Right atrium auricular region (tissue), 2 donors: Measurements from ENCODE around the gene TMEM52. TPM values are rescaled to one million over a fixed set of nuclear protein-coding genes. Genes with fewer than 3 reads are reported as not detected.

Experiments used
- DNase-seq: peaks from one replicate; pipeline ENCODE4 v3.0.0-alpha.2; 2019; ENCODE audit warnings: low spot score
- H3K27ac ChIP-seq, 2 donors: fragments of 200-600 bp; sonication (generic); 1 replicate in 1 of 2; 2 replicates in 1 of 2; pipeline ENCODE4 v1.5.1; 2016 to 2019
- H3K27me3 ChIP-seq, 2 donors: fragments of 200-600 bp; sonication (generic); one replicate each; pipeline versions ENCODE4 v1.5.1 to v1.6.0; 2017 to 2019
- H3K36me3 ChIP-seq: fragments of 200-600 bp; sonication (generic); one replicate; pipeline ENCODE4 v1.5.1; 2016
- H3K4me1 ChIP-seq, 2 donors: fragments of 200-600 bp; sonication (generic); one replicate each; pipeline versions ENCODE4 v1.5.1 to v1.6.0; 2017 to 2019
- H3K4me3 ChIP-seq, 2 donors: fragments of 200-600 bp; sonication (generic); 1 replicate in 1 of 2; 2 replicates in 1 of 2; pipeline ENCODE4 v1.5.1; 2017 to 2019; ENCODE audit warnings: mild to moderate bottlenecking in 1 of 2, moderate library complexity in 1 of 2
- H3K9me3 ChIP-seq, 2 donors: fragments of 200-600 bp; sonication (generic); one replicate each; pipeline ENCODE4 v1.5.1; 2019
- total RNA-seq, 2 donors: library from RNA; depleted of rRNA; stranded (reverse); fragments of >200 nt; gene quantifications; one replicate each; pipeline ENCODE4 v1.1.0, GENCODE V29; 2016
- TF ChIP-seq, protein P1 (sequence below), 2 donors: fragments of 200-600 bp; sonication (generic); IDR thresholded peaks; one replicate each; pipeline ENCODE4 v1.5.1; 2019; ENCODE audit warnings: antibody characterized with exemption in 2 of 2

Gene TMEM52
- total RNA-seq, 2 donors from 2014 or later, result 0.51 to 1.8 TPM

DNA sequence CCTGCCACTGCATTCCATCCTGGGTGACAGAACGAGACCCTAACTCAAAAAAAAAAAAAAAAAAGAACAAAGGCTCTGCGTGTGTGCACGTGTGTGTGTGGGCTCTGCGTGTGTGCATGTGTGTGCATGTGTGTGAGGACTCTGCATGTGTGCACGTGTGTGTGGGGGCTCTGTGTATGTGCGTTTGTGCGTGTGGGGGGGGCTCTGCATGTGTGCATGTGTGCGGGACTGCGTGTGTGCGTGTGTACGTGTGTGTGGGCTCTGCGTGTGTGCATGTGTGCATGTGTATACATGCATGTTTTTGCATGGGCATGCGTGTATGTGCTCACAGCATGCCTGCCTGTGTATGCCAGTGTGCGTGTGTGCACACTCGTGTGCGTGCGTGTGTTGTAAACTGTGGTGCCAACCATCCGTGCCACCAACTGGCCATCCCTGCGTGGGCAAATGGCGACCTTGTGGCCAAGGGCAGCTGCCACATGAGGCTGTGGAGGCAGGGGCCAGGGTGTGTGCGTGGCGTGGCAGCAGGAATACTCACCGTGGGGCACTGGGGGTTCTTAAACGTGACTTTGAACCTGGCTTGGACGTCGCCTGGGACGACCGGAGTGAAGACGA, 26.8 kb upstream of the TMEM52 start:
- Histone ChIP-seq H3K36me3 (no peaks in the 10 kb centered on the region), H3K4me1 (peaks cover 0 to 17% of the 10 kb centered on the region in 2 donors), H3K9me3 (no peaks in the 10 kb centered on the region), H3K27ac (no peak overlapping the region), H3K4me3 (no peak overlapping the region), H3K27me3 (no peaks in the 10 kb centered on the region)
- no peak for DNase-seq
- TF ChIP-seq, protein P1, sequence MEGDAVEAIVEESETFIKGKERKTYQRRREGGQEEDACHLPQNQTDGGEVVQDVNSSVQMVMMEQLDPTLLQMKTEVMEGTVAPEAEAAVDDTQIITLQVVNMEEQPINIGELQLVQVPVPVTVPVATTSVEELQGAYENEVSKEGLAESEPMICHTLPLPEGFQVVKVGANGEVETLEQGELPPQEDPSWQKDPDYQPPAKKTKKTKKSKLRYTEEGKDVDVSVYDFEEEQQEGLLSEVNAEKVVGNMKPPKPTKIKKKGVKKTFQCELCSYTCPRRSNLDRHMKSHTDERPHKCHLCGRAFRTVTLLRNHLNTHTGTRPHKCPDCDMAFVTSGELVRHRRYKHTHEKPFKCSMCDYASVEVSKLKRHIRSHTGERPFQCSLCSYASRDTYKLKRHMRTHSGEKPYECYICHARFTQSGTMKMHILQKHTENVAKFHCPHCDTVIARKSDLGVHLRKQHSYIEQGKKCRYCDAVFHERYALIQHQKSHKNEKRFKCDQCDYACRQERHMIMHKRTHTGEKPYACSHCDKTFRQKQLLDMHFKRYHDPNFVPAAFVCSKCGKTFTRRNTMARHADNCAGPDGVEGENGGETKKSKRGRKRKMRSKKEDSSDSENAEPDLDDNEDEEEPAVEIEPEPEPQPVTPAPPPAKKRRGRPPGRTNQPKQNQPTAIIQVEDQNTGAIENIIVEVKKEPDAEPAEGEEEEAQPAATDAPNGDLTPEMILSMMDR (IDR thresholded peaks at IDR 0.05), result no peak

DNA sequence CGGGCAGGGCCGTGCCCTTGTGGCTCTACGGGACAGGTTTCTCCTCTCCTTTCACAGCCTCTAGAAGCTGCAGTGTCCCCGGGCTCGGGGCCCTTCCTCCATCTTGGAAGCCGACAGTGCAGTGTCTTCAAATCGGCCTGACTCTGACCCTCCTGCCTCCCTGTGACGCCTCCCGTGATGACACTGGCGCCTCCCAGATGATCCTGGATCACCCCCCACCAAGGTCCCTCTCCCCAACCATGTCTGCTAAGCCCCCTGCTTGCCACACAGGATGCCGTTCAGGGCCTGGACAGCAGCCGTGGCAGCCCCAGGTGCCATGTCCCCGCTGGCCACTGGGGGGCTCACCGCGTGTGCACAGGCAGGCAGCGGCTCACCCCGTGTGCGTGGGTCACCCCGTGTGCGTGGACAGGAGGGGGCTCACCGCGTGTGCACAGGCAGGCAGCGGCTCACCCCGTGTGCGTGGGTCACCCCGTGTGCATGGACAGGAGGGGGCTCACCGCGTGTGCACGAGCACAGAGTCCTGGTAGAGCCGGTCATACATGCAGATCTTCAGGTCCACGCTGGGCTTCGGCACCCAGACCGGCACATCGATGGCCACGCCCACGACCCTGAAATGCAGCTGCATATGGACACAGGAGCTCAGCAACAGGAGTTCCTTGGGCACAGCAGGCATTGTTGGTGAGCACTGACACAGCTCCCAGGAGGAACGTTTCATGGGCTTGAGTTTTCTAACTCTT, 24.9 kb upstream of the TMEM52 start:
- Histone ChIP-seq H3K27me3 (no peaks in the 10 kb centered on the region), H3K36me3 (no peaks in the 10 kb centered on the region), H3K9me3 (no peaks in the 10 kb centered on the region), H3K4me3 (peak overlapping the region in 1 of 2 donors; percentile 9), H3K27ac (no peak overlapping the region), H3K4me1 (peaks cover 0 to 17% of the 10 kb centered on the region in 2 donors)
- DNase-seq, result no peak
- TF ChIP-seq, protein P1 (IDR thresholded peaks at IDR 0.05), result peak; percentile 94 to 96

DNA sequence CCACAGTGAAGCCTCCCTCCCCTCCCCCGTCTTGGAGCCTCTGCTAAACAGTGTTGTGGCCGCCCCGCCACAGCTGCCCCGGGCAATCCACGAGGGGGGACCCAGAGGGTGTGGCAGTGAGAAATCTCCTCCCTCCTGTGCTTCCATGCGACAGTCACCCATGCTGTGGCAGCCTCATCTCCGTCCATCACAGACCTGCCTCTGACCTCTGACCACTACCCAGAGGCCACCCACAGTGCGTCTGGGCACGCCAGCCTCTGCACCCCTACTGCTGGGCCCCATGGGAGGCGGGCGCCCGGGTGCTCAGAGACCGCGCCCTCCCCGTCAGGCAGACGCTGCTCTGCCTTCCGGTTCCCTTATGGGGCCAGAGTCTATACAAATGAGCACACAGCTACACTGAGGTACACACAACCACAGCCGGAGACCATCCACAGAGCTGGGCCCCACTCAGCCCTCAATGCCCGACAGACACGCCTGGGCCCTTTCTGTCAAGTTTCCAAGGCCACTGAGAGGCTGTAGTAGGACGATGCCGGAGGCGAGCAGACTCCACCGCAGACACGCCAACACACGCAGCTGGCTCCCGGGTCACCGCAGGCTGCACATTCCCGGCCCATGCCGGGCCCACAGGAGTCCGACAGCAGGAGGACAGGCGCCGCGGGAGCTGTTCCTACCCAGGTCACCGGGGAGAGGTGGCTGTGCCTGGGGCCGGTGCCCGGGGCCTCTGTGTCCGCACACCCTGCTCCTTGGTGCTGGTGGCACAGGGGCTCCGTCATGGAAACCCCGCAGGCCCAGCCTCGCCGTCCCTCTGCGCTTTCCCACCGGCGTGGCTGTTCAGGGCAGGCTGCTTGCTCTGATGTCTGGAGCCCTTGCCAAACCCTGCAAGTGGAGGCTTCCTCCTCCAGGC, 23.9 kb upstream of the TMEM52 start:
- Histone ChIP-seq H3K4me3 (no peak overlapping the region), H3K27me3 (no peaks in the 10 kb centered on the region)

DNA sequence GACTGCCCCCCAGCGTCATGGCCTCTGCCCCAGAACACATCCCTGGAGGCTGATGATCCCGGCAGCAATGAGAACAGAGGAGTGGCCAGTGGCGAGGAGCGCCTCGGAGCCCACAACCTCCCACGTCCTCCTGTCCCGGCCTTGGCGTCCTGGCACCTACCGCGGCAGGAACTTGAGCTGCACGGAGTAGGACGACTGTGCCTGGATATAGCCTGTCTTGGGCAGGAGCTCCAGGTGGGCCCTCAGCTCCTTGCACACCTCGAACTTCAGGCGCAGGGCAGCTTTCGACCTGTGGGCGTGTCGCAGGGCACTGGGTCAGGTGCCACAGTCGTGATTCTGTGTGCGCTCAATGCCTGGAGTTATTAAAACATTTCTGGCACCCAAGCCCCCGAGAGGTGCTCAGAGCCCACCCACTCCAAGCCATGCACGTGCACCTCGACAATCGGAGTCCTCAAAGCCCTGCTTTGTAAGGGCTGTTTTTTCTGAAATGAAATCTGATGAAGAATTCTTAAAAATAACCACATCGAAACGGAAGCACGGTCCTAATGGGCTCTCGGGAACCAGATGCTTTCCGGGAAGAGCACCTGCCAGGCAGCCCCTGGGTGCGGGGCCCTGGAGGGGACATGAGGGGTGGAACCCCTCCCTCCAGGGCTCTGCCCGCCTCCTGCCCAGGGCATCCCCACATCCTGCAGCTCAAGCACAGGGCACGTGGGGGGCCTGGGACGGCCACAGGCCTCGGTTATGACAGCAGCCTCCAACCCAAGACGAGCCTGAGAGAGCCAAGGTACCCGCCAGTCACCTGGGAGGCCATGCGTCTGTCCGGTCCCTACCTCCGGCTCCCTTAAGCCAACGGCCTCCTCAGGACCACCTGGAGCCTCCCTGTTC, 23.0 kb upstream of the TMEM52 start:
- TF ChIP-seq, protein P1 (IDR thresholded peaks at IDR 0.05), result no peak
- Histone ChIP-seq H3K27me3 (no peaks in the 10 kb centered on the region), H3K27ac (no peak overlapping the region), H3K4me3 (no peak overlapping the region), H3K4me1 (peaks cover 0 to 17% of the 10 kb centered on the region in 2 donors), H3K36me3 (no peaks in the 10 kb centered on the region), H3K9me3 (no peaks in the 10 kb centered on the region)
- DNase-seq, result no peak

More for the DNA sequence above, 23.9 kb upstream of the TMEM52 start:
- no peak for DNase-seq
- TF ChIP-seq, protein P1 (IDR thresholded peaks at IDR 0.05), result no peak
- H3K4me1 ChIP-seq, result peaks cover 0 to 17% of the 10 kb centered on the region in 2 donors
- no peak overlapping the region for H3K27ac ChIP-seq
- no peaks in the 10 kb centered on the region for H3K36me3 ChIP-seq
- H3K9me3 ChIP-seq, result no peaks in the 10 kb centered on the region

DNA sequence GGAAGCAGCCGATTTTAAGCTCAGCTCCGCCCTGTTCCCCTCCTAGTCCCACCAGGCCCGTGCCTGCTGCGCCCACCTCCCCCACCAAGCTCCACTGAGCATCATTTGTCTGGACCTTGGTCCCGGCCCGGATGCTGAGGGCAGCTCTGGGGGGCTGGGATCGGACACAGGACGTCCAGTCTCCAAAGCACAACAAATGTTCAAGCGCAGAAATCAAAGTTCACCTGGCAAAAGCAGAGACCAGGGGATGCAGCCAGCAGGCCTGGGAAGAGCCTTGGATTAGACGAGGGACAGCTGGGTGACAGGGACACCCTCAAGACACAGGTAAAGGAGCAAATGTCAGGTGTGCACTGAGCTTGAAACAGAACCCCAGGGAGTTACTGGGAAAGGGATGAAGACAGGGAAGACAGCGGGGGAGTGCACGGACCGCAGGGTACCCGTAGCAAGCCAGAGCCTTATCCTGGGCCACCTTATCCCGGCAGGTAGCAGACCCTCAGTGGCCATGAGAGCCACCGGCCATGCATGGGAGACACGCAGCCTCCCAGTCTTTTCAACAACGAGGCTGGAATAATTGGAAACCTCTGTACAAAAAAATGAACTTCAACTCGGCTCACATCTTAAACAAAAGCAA, 22.2 kb upstream of the TMEM52 start:
- Histone ChIP-seq H3K4me1 (peaks cover 0 to 10% of the 10 kb centered on the region in 2 donors), H3K9me3 (no peaks in the 10 kb centered on the region), H3K27me3 (no peaks in the 10 kb centered on the region), H3K27ac (no peak overlapping the region), H3K36me3 (no peaks in the 10 kb centered on the region), H3K4me3 (no peak overlapping the region)
- no peak for DNase-seq
- TF ChIP-seq, protein P1 (IDR thresholded peaks at IDR 0.05), result no peak
